T-helper 1 cell treated with Interleukin-12 subunit alpha and Interleukin-12 subunit beta and Interleukin-4 antibody, amounts not matched to agents 30 ng/mL and 1 ng/mL, for 36 hours (primary cell): ENCODE results near the gene TNPO3. TPM values are rescaled to one million over a fixed set of nuclear protein-coding genes. Genes with fewer than 3 reads are reported as not detected.

Experiments
- intact Hi-C: fragments of 100-400 bp; cut with micrococcal nuclease; formaldehyde crosslinking; loops from one replicate; pipeline ENCODE4 v1.15.1; 2024
- total RNA-seq: library from RNA; stranded (reverse); gene quantifications from 2 replicates; pipeline ENCODE4 v1.2.3, GENCODE V29; 2022

The TNPO3 gene
- total RNA-seq, 1 donor from 2014 or later, result 45.0 TPM

- intact Hi-C loops, result no loop called here
Observed at GRCh38 chr7:128910569-128910945, 144.4 kb downstream of the TNPO3 start, which contains the start of gene KCP. Gene KCP (minus strand): TSS chr7:128910709. CDS start chr7:128910676, 33 bp downstream.

- intact Hi-C loops, result loop anchor here (10.0 kb wide), 1 partner anchor 365 kb away; no protein-coding TSS in a partner anchor
Observed at GRCh38 chr7:128909625-128910568, 145.0 kb downstream of the TNPO3 start.

- intact Hi-C loops, result loop anchor here (10.0 kb wide), 1 partner anchor 366 kb away; no protein-coding TSS in a partner anchor
Observed at GRCh38 chr7:128908750-128909624, 145.9 kb downstream of the TNPO3 start.

GRCh38 chr7:128906766-128907559 is 147.9 kb downstream of the TNPO3 start:
- intact Hi-C loops, result loop anchor here (10.0 kb wide), 1 partner anchor 368 kb away; no protein-coding TSS in a partner anchor

- intact Hi-C loops, result loop anchor here (10.0 kb wide), 1 partner anchor 369 kb away; no protein-coding TSS in a partner anchor
Observed at GRCh38 chr7:128906001-128906765, 148.7 kb downstream of the TNPO3 start.

- intact Hi-C loops, result loop anchor here (1.0 to 10.0 kb wide), 5 partner anchors 58 to 370 kb away; no protein-coding TSS in a partner anchor
Observed at GRCh38 chr7:128904381-128905197, 150.3 kb downstream of the TNPO3 start.

Other genes with a start within 250 kb of the TNPO3 start
- gene FLNC, start 224.7 kb downstream of the TNPO3 start, total RNA-seq, result 0.02 TPM in 1 of 2 replicates, not detected in the other
- 125 and 127 TPM in 2 replicates for gene ATP6V1F, start 192.3 kb downstream of the TNPO3 start, total RNA-seq
- gene KCP, start 144.4 kb downstream of the TNPO3 start, total RNA-seq, result 0.10 and 0.20 TPM in 2 replicates
- gene IRF5, start 117.2 kb downstream of the TNPO3 start, total RNA-seq, result 9.8 and 11.3 TPM in 2 replicates
- gene TSPAN33, start 89.6 kb upstream of the TNPO3 start, total RNA-seq, result 4.9 and 7.0 TPM in 2 replicates
- 0.05 TPM in 1 of 2 replicates, not detected in the other for gene SMO, start 133.5 kb upstream of the TNPO3 start, total RNA-seq
- 26.0 and 26.6 TPM in 2 replicates for gene AHCYL2, start 169.9 kb upstream of the TNPO3 start, total RNA-seq